ENCODE data around the gene RPS6KL1.

RPS6KL1 gene

DNA sequence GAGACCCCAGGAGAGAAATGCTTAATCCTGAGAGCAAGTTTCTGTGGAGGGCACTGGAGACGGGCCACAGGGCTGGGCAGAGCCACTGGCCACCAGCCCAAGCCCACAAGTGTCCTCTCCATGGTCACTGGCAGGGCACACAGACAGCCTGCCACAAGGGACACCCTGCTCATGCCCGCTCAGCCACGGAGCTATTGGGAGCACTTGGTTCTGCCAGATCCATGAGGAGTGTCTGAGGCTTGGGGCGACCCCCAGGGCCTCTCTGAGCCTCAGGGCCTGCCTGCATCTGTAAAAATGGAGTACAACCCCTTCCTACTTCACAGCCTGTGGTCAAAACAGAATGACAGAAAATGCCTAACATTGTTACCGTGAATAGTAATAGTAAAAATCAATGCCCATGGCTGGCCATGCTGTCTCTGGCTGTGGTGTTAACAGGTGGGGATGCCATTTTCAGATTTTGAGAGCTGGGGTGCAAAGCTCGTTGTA, 29.2 kb upstream of the RPS6KL1 start:
- no peak for DNase-seq

DNA sequence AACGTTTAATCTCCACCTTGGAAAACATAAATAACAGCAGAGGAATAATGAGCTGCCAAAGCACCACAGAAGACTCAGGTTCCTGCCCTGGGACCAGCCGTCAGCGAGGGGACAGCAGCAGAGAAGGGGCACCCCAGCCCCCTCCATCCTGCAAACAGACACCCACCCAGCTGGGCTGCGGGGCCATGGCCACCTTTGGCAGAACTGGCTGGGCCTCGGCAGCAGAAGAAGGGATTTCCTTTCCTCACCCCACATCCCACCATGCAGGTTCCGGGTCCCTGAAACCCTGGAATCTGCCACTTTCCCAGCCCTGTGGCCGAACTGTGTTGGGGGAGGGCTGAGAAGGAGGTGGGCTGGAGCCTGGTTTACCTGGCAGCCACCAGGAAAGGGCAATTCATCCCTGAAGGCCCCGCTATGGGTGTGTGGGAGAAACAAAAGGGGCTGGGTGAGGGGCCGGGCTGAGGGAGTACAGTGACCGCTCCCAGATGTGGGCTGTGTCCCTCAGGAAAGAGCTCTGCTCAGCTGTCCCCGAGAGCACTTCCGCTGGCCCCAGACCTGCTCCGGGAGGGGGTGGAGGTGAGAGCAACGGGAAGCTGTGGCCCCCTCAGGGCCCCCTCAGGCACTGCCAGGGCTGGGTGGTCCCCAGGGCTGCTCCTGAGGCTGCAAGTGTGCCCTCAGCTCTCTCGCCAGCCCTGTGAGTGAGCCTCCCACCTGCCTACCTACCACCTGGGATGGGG, 28.6 kb upstream of the RPS6KL1 start:
- DNase-seq: no peak

- no peak for DNase-seq
Measured at GRCh38 chr14:74950795-74951442, 27.9 kb upstream of the RPS6KL1 start.

DNA sequence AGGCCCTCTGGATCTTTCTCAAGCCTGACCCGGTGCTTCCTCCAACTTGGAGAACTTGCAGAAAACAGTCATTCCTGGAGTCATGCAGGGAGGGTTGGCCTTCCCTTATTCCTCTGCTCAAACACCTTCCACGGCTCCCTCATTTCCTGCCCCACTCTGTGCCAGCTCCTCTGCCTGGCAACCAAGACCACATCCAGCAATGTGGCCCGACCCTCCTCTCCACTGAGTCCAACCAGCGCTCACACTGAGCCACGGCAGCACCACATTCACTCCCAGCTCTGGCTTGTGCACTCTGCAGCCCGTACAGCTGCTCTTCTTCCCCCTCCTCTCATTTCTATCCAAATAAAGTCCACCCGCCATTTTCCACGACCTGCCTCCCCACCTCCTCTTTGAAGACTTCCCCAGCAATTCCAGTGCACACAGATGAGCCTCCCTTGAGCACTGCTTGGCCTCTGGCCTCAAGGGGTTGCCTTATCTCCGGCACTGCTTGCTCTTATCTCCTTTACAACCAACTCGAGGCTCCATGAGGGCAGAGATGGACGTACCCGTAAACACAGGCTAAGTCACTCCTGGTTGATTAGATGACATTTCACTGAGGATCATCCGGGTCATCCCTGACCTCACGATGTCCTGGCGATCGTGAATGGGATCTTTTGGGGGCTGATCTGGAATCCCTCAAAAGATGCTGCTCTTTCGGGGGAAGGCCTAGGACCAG, 27.0 kb upstream of the RPS6KL1 start:
- DNase-seq: no peak

DNA sequence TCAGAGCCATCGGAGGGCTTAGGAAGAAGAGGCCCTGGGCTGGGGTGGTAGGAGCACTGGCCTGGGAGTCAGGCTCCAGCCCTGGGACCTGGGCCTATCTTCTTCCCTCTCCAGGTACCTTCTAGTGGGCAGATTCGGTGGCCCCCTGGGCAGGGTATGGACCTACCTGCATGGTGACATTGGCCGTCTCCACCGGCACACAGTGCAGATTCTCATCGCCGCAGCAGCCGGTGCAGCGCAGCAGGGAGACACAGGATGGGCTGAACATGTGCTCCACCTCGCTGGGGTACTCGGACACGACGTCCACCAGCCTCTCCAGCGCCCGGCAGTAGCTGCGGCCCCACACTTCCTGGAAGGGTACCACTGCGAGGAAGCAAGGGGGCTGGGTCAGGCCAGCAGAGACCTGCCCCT, 26.1 kb upstream of the RPS6KL1 start:
- DNase-seq: no peak

- no peak for DNase-seq
Measured at GRCh38 chr14:74948228-74949175, 25.4 kb upstream of the RPS6KL1 start.

DNA sequence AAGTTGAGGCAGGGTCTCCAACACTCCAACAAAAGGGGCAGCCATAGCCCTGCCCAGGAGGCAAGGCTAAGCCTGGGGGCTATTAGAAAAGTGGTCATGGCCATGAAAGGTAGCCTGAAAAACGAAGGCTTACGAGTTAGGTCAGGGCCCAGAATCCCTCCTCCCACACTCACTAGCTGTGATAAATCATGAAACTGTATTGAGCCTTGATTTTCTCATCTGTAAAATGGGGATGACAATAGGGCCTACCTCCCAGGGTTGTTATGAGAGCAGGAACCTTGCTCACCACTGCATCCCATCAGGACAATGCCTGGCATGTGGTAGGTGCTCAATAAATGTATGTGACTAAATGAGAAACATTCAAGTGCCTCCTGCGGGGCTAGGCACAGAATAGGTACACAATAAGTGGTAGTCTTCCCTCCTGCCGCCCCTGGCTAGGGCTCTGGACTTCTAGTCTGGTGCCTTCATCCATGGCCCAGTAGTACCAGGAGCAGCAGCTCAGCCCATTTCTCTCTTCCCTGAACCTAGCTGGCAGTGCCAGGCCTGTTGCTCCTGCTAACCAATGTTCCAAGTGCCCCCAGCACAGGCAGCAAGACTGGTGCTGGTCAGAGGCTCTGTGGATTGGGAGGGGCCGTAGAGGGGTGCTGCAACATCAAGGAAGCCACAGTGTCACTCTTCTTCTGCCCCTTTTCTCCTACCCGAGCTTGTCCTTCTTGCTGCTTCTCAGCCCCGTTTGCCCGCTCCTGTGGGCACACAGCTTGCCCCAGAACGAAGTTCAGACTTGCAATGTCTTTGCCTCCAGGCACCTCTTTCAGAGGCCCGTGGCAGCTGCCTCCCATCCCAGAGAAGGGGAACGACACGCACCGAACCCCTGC, 24.5 kb upstream of the RPS6KL1 start:
- DNase-seq: no peak

GRCh38 chr14:74946659-74947281, 23.7 kb upstream of the RPS6KL1 start:
- DNase-seq: no peak

DNA sequence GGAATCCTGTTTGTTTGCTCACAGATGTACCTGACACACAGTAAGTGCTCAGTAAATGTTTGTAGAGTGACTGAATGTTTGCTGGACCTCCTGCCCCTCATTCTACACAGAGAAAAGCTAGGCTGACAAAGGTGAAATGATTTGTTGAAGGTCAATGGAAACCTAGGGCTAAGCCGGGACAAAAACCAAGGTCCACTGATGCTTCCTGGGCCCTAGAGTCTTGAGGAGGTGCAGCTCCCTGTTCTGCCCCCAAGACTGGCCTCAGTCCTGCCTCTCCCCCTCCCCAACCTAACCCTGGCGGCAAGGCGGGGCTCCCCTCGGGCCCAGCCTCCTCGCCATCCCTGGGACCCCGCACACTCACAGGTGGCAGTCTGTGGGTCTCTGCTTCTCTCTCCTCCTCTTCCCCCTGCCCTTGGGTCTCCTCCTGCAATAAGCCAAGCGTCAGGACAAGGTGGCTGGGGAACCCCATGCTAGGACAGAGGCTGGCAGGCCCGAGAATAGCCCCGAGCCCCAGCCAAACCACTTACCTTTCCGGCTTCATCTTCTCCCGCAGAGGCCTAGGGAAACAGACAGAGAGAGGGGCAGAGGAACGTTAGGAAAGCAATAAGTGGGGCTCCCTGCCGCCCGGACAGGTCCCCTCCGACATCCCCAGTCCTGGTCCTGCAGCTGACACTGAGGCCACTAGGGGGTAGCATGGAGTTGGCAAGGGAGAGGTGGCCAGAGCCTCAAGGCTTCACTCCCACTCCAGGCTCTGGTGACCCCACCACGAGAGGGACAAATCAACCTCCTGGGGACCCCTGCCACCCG, 23.0 kb upstream of the RPS6KL1 start:
- DNase-seq: no peak

DNA sequence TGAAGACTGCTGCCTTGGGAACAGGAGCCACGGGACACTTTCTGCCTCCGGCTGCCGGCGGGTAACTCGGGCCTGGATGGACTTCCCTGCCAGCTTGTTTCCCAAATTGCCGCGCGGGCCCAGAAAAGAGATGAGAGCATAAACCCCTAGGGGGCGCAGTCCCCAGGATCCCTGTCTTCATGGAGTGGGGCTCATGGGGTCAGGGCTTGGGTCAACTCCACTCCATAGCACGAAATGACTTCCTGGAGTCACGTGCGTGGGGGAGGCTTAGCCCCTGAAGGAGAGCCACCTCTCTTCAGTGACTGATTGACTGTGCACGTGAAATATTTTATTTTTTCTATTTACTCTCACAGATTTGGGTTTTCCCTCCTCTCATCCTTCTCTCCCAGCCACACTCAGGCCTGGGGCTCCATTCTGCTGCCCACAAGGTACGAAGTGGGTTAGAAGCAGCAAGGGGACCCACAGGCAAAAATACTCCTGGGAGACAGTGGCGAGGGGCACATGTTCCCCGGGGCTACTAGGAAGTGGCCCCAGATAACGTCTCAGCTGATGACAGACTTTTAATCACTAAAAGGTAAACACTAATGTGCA, 22.3 kb upstream of the RPS6KL1 start:
- no peak for DNase-seq

DNA sequence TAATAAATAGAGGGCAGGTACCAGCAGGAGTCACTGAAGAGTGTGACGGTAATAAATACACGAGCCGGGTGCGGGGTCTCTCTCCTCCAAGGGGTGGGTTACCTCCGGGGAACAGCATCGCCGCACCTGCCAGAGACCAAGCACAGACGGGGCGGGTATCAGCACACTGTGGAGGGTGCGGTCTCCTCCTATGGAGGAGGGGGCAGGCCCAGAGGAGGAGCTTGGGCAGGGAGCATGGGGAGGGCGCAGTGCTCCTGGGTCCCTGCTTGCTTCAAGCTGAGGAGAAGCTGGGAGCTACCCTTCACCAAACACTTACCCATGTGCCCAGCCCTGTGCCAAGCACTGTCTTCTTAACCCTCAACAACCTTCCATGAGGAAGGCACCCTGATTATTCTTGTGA, 19.5 kb upstream of the RPS6KL1 start:
- no peak for DNase-seq

DNA sequence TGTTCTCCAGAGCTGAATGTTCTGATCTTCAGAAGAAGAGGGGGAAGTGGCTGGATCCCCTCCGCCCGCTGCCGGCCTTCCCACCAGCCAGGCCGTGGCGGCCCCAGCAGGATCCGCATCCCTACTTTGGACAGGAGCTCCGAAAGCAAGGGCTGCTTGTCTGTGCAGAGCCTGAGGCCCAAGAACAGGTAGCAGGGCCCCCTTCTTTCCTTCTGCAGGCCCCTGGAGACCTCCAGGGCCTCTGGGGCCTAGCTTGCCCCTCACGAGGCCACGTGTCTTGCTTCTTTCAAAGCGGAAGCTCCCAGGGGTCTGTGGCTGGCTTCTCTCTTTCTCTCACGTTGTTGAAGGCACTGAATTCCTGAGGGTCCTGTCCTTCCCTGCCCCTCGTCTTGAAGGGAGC, 19.1 kb upstream of the RPS6KL1 start:
- no peak for DNase-seq

DNA sequence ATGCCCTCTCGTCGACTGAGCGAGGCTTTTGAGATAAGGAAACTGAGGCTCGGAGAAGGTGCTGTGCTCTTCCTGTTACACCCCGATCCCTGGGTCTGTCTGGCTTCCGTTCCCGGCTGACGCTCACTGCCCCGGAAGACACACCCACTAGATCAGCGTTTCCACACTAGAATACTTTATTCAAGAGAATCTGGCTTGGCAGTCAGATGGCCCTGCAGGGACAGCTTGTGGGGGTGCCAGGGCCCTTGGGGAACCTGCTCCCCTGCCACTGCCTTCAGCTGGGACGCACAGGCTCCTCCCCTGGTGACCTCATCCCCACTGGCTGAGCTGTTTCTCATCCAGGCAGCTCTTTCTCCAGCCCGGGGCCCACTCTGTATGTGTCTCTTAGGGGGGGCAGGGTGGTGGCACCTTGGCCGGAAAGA, 18.6 kb upstream of the RPS6KL1 start:
- no peak for DNase-seq

GRCh38 chr14:74940956-74941565, 18.0 kb upstream of the RPS6KL1 start:
- DNase-seq: no peak

DNA sequence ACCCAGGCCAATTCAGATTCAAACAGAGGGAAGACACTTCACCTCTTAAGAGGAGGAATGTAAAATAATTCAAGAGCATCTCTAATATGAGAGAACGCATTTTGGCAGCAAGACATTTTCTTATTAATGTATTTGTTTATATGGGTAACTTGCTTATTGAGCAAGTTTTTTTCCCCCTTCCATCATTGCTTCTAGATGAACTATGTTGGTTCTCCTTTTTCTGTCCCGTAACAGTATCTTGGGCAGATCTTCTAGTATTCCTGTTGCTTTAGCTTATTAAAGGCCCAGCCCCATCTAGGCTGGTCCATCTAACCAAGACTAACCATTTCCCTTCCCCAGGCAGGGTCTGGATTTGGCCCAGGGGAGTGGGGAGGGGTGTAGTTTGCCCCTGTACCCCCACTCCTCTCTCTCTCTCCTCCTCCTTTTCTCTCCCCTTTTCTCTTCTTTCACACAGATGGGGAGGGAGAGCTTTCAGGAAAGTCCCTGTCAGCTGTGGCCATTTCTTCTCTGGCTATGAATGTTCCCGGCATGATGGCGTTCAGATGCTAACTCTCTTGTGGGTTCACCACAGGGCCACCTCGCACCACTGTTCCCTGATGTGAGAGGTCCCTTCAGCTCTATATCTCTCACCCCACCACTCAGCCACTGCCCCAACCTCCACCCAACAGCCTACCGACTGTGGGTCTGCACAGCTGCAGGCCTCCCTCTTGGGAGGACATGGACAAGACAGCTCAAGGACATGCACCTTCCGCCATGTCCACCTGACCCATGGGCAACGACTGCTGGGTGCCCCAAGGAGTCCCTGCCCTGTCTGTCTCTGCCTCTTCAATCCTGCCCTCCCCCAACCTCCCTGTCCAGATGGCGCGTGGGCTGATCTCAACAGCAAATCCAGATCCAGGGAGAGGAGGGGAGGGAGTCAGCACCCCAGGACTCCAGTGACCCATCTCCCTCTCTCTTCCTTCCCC, 15.8 kb upstream of the RPS6KL1 start:
- DNase-seq: no peak

DNA sequence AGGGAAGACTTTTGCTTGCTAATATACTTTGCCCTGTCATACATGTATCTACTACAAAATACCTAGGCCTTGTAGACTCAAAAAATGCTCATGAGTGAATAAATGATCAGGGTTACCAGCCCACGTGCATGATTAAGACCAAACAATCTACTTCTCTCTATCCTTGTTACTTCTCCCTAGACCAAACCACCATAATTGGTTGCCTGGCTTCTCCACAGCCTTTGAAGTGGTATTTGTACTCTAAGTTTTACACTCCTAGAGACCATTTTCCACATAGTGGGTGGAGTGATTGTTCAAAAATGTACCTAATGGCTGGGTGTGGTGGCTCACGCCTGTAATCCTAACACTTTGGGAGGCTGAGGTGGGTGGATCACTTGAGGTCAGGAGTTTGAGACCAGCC, 14.1 kb upstream of the RPS6KL1 start:
- no peak for DNase-seq

DNA sequence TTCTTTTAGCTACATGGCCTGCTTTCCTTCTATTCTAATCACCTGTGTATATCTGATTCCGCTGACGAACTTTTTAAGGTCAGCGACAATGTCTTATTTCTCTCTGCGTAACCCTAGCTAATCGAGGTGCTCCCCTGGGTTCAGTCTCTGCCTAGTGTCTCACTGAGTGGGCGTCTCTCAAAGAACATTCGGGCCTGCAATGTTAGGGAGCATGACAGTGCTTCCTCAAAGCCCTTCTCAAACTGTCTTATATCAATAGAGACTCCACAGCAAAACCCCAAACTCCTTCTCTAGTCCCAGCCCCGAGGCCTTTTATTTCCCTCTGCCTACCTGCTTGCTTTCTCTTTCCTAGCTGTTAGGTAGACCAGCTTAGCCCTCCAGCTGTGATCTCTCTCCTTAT, 13.7 kb upstream of the RPS6KL1 start:
- no peak for DNase-seq

DNA sequence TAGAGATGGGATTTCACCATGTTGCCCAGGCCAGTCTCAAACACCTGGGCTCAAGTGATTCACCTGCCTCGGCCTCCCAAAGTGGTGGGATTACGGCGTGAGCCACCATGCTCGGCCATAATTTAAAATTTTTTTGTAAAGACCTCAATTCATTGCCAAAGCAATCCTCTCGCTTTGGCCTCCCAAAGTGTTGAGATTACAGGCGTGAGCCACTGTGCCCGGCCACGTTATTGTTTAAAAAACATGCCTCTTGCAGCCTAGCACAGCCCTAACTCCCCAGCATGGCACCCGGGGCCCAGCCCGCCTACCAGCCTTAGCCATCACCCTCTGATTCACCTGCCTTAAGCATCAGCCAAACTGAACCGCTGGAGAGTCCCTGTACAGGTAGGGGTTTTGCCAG, 13.1 kb upstream of the RPS6KL1 start:
- no peak for DNase-seq

Data from NCI-H2029 (cell line).